GM19239 (cell line): ENCODE results near the gene CLK3.
"Not testable (repeated sequence)": the region's sequence is repeated elsewhere in the genome, so short reads cannot be mapped to it uniquely, and the experiment has no call there.

Experiments used
- DNase-seq: peaks from one replicate; pipeline ENCODE4 v3.0.0; 2011; ENCODE audit warnings: low spot score; ENCODE audit not compliant: insufficient read length
- FAIRE-seq: peaks from 2 replicates; lab custom pipeline; 2011; peaks lifted over from hg19 to GRCh38; lab: Jason Lieb, UNC

Gene CLK3

GRCh38 chr15:74635228-74635627 is 19.6 kb downstream of the CLK3 start:
- FAIRE-seq, result peak; percentile 96

GRCh38 chr15:74636984-74637383 is 21.3 kb downstream of the CLK3 start:
- DNase-seq (no peak), FAIRE-seq (no peak)

More at GRCh38 chr15:74635228-74635627, 19.6 kb downstream of the CLK3 start:
- DNase-seq, result peak; percentile 71

GRCh38 chr15:74641151-74641550 is 25.5 kb downstream of the CLK3 start:
- FAIRE-seq, result no peak
- DNase-seq, result no peak

GRCh38 chr15:74642348-74642733 is 26.7 kb downstream of the CLK3 start:
- FAIRE-seq (no peak), DNase-seq (no peak)

DNA sequence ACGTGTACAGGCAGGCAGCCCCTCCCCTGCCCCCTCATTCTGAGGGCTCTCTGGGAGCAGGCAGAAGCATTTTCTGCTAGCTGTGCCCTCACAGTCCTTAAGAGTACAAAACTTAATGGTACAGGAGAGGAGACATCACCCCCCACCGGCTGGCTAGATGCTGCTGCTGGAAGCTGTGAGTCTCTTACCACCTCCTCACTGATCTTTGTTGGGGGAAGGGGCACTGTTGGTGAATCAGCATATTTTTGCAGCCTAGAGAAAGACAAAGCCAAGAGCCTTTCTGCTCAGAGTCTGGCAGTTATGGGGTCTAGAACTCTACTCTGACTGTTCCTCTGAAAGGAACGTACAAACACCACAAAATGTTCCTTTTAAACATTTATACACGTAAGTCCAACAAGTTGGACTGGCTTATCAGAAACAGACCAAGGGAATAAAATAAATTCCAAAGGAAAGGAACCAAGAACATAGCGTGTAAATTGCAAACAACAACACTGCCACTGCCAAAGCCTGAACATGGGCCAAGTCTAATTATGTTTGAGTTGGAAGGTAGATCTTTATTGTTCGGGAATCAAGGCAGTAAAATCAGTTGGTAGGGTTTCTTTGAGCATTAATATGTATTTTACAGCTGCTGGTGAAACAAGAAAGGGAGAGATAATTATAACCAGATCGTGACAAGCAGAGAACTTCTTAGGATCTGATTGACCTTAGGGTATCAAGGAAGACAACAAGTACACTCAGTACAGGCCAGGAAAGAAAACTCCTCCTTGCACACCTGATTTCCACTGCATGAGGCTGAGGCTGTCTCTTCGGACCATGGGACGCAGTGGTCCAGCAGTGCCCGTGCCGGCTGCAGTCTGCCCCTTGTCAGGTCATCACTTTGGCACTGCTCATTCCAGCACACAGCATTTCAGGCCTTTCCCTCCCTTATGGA is 27.4 kb downstream of the CLK3 start:
- FAIRE-seq (no peak), DNase-seq (no peak)

DNA sequence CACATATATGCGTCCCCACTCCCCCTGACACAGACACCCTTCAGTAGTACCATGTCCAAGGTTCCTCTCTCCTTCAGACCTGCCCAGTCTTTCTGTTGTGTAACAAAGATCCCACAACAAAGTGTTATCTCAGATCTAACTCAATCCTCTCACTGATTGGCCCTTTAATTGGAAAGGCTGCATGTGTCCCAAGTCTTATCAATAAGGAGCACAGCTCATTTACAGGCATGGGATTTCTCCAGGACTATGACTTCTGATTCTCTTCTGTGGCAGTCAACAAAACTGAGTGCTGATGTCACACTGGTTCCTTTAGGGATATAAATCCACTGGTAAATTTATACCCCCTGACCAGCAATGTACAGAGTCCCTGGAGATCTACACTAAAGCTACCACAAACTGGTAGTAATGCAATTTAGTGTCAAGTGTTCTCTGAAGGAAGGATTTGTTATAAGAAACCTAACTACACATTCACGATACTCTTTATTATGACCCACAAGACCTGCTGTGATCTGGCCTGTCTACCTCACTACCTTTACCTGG is 28.1 kb downstream of the CLK3 start:
- FAIRE-seq (no peak), DNase-seq (no peak)

DNA sequence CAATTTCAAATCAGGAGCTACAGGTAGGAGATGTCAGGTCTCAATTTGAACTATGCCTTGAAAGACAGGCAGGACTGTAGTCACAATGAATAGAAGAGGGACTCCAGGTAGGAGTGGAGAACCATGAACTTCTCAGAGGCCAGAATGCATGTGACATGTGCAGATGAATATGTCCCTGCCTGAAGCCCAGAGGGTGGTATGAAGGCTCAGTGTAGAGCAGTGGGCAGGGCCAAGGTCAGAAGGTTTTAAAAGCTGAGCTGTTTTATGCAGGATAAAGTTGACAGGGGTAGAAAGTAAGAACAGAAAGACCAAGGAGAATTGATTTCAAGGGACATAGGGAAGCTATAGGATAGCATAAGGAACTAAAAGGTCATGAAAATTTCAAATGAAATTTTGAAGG is 30.8 kb downstream of the CLK3 start:
- FAIRE-seq, result no peak
- DNase-seq, result no peak

GRCh38 chr15:74648051-74648842 is 32.6 kb downstream of the CLK3 start:
- FAIRE-seq (no peak), DNase-seq (no peak)

DNA sequence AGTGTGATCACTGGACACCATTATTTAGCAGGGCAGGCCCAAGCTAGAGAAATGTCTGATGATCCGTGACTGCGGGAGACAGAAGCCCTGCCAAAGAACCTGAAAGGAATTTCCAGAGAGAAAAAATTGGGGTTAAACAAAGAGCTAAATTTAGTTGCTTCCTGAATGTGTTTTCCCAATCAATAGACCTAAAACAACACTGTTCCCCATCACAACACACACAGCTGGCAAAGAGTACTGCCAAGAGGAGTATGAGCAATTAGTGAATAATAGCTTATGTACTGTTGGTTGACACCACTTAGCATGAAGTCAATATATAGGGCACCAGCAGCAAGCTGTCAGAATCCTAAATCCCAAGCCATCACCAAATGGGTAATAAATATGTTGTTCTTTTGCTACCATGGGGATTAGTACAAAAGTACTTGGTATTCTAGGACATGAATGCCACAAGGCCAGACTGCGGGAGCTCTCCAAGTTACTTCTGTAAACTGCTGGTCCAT is 35.7 kb downstream of the CLK3 start:
- no peak for FAIRE-seq
- no peak for DNase-seq

DNA sequence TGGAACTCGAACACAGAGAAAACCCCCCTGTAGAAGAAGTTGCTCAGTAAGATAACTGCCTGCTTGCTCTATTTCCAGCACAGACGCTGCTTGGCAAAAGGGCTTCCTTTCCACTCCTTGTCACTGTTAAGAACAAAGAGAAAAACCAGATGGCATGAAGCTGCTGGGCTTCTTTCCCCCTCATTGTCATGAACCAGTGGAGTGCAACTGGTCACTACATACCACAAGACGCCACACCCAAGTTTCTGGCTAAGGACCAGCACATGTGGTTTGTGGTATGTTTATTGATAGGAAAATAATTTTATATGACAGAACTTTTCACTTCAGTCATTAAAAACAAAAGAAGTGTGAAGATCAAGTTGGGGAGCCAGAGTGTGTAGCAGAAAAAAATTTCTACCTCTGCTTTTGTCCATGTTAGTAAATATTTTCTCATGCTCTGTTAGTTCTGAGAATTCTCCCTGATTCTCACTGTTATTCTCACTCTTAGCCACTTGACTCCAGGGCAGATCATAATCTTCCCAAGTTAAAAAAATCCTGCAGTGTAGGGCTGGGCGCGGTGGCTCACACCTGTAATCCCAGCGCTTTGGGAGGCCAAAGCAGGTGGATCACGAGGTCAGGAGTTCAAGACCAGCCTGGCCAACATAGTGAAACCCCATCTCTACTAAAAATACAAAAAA is 37.9 kb downstream of the CLK3 start:
- FAIRE-seq (no peak), DNase-seq (no peak)

- FAIRE-seq, result no peak
Observed at GRCh38 chr15:74655424-74655823, 39.8 kb downstream of the CLK3 start.

GRCh38 chr15:74656935-74657535 is 41.4 kb downstream of the CLK3 start:
- no peak for DNase-seq
- no peak for FAIRE-seq

More at GRCh38 chr15:74655424-74655823, 39.8 kb downstream of the CLK3 start:
- DNase-seq, result no peak

GRCh38 chr15:74657846-74658245 is 42.2 kb downstream of the CLK3 start:
- DNase-seq (no peak), FAIRE-seq (no peak)

GRCh38 chr15:74661280-74661679 is 45.6 kb downstream of the CLK3 start:
- not testable (repeated sequence) for DNase-seq, FAIRE-seq

- FAIRE-seq (no peak), DNase-seq (no peak)
Observed at GRCh38 chr15:74662064-74662860, 46.6 kb downstream of the CLK3 start.

DNA sequence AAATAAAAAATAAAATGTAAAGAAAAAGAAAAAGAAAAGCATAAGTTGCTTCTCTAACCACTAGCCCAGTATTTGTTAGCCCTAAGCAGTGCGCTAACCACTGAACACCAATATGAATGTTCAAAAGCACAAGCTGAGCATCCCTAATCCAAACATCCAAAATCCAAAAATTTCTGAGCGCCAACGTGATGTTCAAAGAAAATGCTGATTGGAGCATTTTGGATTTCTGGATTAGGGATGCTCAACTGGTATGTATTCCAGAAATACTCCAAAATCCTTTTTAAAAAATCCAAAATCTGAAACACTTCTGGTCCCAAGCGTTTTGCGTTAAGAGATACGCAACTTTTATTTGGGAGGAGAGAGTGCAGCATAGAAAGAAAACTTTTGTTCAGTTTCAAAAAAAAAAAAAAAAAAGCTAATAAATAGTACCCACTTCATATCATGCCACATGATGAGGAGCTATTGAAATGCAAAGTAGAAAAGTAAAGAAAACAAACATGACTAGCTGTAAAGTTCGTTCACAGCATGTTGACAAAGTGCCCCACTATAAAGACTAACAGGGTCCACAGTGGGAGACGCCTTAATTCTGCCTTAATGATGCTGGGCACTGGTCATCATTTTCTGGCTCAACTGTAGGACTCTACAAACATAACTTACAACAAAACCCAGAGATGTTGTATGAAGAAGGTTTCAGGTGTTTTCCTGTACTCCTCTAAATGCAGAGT is 47.8 kb downstream of the CLK3 start:
- no peak for FAIRE-seq

GRCh38 chr15:74664028-74664616 is 48.5 kb downstream of the CLK3 start:
- FAIRE-seq, result no peak
- DNase-seq, result no peak

More for the DNA sequence above, 47.8 kb downstream of the CLK3 start:
- DNase-seq, result no peak

DNA sequence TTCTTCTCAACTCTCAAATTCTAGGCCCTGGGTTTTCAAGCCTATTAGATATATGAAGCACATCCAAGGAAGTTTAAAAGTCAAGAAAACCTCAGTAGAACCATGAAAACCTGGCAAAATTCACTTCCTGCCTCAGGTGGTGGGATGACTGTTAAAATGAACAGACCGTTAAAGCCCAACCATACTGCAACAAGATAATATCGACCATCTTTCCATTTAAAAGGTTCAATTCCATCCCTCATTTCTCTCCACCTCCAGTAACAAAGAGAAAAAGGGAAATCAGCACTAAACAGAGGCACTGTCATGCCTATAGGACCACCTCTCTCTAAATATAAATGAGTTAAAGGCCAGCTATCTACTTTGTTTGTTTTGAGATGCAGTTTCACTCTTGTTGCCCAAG is 49.0 kb downstream of the CLK3 start:
- FAIRE-seq (no peak), DNase-seq (no peak)
